IMR-90 (cell line): ENCODE measurements around the gene PLB1. TPM values are rescaled to one million over a fixed set of nuclear protein-coding genes. Genes with fewer than 3 reads are reported as not detected.

Experiments
- ATAC-seq: fragments of 200-7000 bp; cut with Tn5 transposase; 2 replicates; pipeline ENCODE4 v1.9.1; 2020; ENCODE audit warnings: low read depth, mild to moderate bottlenecking, moderate library complexity
- BruUV-seq: library from RNA; stranded (reverse); fragments of 400-500 nt; replicated peaks from 2 replicates; lab custom pipeline; 2021; lab: Mats Ljungman, UMichigan
- CTCF ChIA-PET: fragments of 300-600 bp; formaldehyde crosslinking; extraction: SDS; loops from one replicate; lab custom pipeline; 2021; ENCODE audit warnings: antibody characterized with exemption; lab: Yijun Ruan, JAX
- POLR2A ChIA-PET: fragments of 300-600 bp; sonication (Branson Sonifier 250); formaldehyde crosslinking; loops from one replicate; lab custom pipeline; 2022; ENCODE audit warnings: antibody characterized with exemption; ENCODE audit not compliant: unreplicated experiment; lab: Charles Lee
- DNase-seq: peaks from one replicate; pipeline ENCODE4 v3.0.0; 2013
- H2AFZ ChIP-seq: replicated peaks from 2 replicates; pipeline ENCODE3; 2013; ENCODE audit warnings: low read length, mild to moderate bottlenecking; ENCODE audit not compliant: poor library complexity
- H2AK5ac ChIP-seq: 2 replicates; pipeline ENCODE4 v1.6.1; 2013; ENCODE audit warnings: low read depth, low read length, inconsistent platforms
- H2AK9ac ChIP-seq: replicated peaks from 2 replicates; pipeline ENCODE3; 2013; ENCODE audit warnings: mild to moderate bottlenecking, low read depth, low read length, moderate library complexity; ENCODE audit not compliant: poor library complexity
- H2BK120ac ChIP-seq: 2 replicates; pipeline ENCODE4 v1.6.1; 2013; ENCODE audit warnings: low read depth, low read length, inconsistent platforms
- H2BK15ac ChIP-seq: 3 replicates; pipeline ENCODE4 v1.6.1; 2013; ENCODE audit warnings: low read depth, low read length, inconsistent platforms
- H2BK20ac ChIP-seq: 2 replicates; pipeline ENCODE4 v1.6.1; 2013; ENCODE audit warnings: low read depth, mild to moderate bottlenecking, inconsistent platforms, low read length, moderate library complexity
- H2BK5ac ChIP-seq: 2 replicates; pipeline ENCODE4 v1.6.1; 2013; ENCODE audit warnings: mild to moderate bottlenecking, low read depth, low read length, inconsistent platforms; ENCODE audit not compliant: poor library complexity, severe bottlenecking
- H3K14ac ChIP-seq: replicated peaks from 2 replicates; pipeline ENCODE4 v1.6.1; 2013; ENCODE audit warnings: low read depth, low read length, inconsistent platforms
- H3K18ac ChIP-seq: 2 replicates; pipeline ENCODE4 v1.6.1; 2013; ENCODE audit warnings: low read depth, low read length, control low read depth
- H3K23ac ChIP-seq: 2 replicates; pipeline ENCODE4 v1.6.1; 2013; ENCODE audit warnings: low read depth, low read length, inconsistent platforms
- H3K27ac ChIP-seq: 2 replicates; pipeline ENCODE4 v1.5.1; 2013; ENCODE audit warnings: mild to moderate bottlenecking, control low read depth, low read length; ENCODE audit not compliant: insufficient read depth
- H3K27me3 ChIP-seq: 2 replicates; pipeline ENCODE4 v1.6.1; 2013; ENCODE audit warnings: low read length; ENCODE audit not compliant: control insufficient read depth, insufficient read depth
- H3K36me3 ChIP-seq: 2 replicates; pipeline ENCODE4 v1.6.1; 2013; ENCODE audit warnings: low read length, mixed read lengths; ENCODE audit not compliant: control insufficient read depth, insufficient read depth
- H3K4ac ChIP-seq: 2 replicates; pipeline ENCODE4 v1.6.1; 2013; ENCODE audit warnings: low read depth, low read length, inconsistent platforms
- H3K4me1 ChIP-seq: 2 replicates; pipeline ENCODE4 v1.6.1; 2013; ENCODE audit warnings: low read length, mixed read lengths; ENCODE audit not compliant: control insufficient read depth, insufficient read depth
- H3K4me2 ChIP-seq: 2 replicates; pipeline ENCODE4 v1.6.1; 2013; ENCODE audit warnings: low read depth, mild to moderate bottlenecking, control low read depth, low read length, moderate library complexity
- H3K4me3 ChIP-seq: 2 replicates; pipeline ENCODE4 v1.5.1; 2013; ENCODE audit warnings: low read depth, mild to moderate bottlenecking, control low read depth, low read length, moderate library complexity; ENCODE audit not compliant: insufficient read depth
- H3K56ac ChIP-seq: 2 replicates; pipeline ENCODE4 v1.6.1; 2013; ENCODE audit warnings: low read length, inconsistent platforms; ENCODE audit not compliant: insufficient read depth; ENCODE audit errors: extremely low read depth
- H3K79me1 ChIP-seq, 2 experiments: 2 replicates each; pipeline ENCODE4 v1.6.1; 2013; ENCODE audit warnings: low read length in 2 of 2, inconsistent platforms in 1 of 2, low read depth in 1 of 2
- H3K9ac ChIP-seq: 2 replicates; pipeline ENCODE4 v1.6.1; 2013; ENCODE audit warnings: low read depth, low read length, control low read depth
- H3K9me1 ChIP-seq: 2 replicates; pipeline ENCODE4 v1.6.1; 2013; ENCODE audit warnings: low read length, inconsistent platforms; ENCODE audit not compliant: insufficient read depth
- H3K9me3 ChIP-seq: 2 replicates; pipeline ENCODE4 v1.6.1; 2013; ENCODE audit warnings: low read length; ENCODE audit not compliant: control insufficient read depth, insufficient read depth
- H4K20me1 ChIP-seq: 2 replicates; pipeline ENCODE4 v1.6.1; 2013; ENCODE audit warnings: low read length, inconsistent platforms; ENCODE audit not compliant: insufficient read depth
- H4K5ac ChIP-seq: 2 replicates; pipeline ENCODE4 v1.6.1; 2013; ENCODE audit warnings: mild to moderate bottlenecking, low read depth, low read length, control low read depth
- H4K8ac ChIP-seq, 2 experiments: 2 replicates each; pipeline ENCODE4 v1.6.1; 2013; ENCODE audit warnings: low read depth in 2 of 2, low read length in 2 of 2, control low read depth in 1 of 2, inconsistent platforms in 1 of 2
- H4K91ac ChIP-seq: 2 replicates; pipeline ENCODE4 v1.6.1; 2013; ENCODE audit warnings: low read depth, low read length, inconsistent platforms; ENCODE audit not compliant: insufficient read depth
- BHLHE40 ChIP-seq: fragments of 150-350 bp; IDR thresholded peaks from 2 replicates; pipeline ENCODE4 v1.6.1; 2016; ENCODE audit warnings: mild to moderate bottlenecking, low read depth, low read length
- CEBPB ChIP-seq: IDR thresholded peaks from 2 replicates; pipeline ENCODE4 v1.6.1; 2012; ENCODE audit warnings: low read depth, low read length, improper control_type of control experiment
- CHD1 ChIP-seq: IDR thresholded peaks from 2 replicates; pipeline ENCODE4 v1.6.1; 2012; ENCODE audit warnings: low read depth, low read length, improper control_type of control experiment
- CTCF ChIP-seq: conservative IDR thresholded peaks from 2 replicates; pipeline ENCODE4 v1.5.1; 2012; ENCODE audit warnings: mild to moderate bottlenecking, low read depth, low read length, improper control_type of control experiment
- FOS ChIP-seq: fragments of 150-350 bp; IDR thresholded peaks from 2 replicates; pipeline ENCODE4 v1.6.1; 2016; ENCODE audit warnings: low read depth, low read length
- MAFK ChIP-seq: IDR thresholded peaks from 2 replicates; pipeline ENCODE4 v1.6.1; 2012; ENCODE audit warnings: low read depth, low read length, improper control_type of control experiment
- MXI1 ChIP-seq: IDR thresholded peaks from 2 replicates; pipeline ENCODE4 v1.6.1; 2012; ENCODE audit warnings: low read depth, mild to moderate bottlenecking, low read length, moderate library complexity, borderline replicate concordance
- RAD21 ChIP-seq: IDR thresholded peaks from 2 replicates; pipeline ENCODE4 v1.6.1; 2012; ENCODE audit warnings: low read length, improper control_type of control experiment
- RCOR1 ChIP-seq: IDR thresholded peaks from 2 replicates; pipeline ENCODE4 v1.6.1; 2012; ENCODE audit warnings: mild to moderate bottlenecking, low read length, improper control_type of control experiment; ENCODE audit not compliant: insufficient replicate concordance
- RFX5 ChIP-seq: IDR thresholded peaks from 2 replicates; pipeline ENCODE4 v1.8.0; 2012; ENCODE audit warnings: low read depth, mild to moderate bottlenecking, low read length, moderate library complexity
- SMC3 ChIP-seq: fragments of 150-350 bp; IDR thresholded peaks from 2 replicates; pipeline ENCODE4 v1.6.1; 2016; ENCODE audit warnings: low read depth, mild to moderate bottlenecking, antibody characterized with exemption, low read length, moderate library complexity
- USF2 ChIP-seq: fragments of 150-350 bp; IDR thresholded peaks from 2 replicates; pipeline ENCODE4 v1.6.1; 2017; ENCODE audit warnings: mild to moderate bottlenecking, antibody characterized with exemption, low read length, low read depth
- WGBS, 2 experiments: methylation state at CpG; one replicate each; pipeline versions ENCODE4 v1.1.5 to v1.1.7; 2013; ENCODE audit warnings: missing lambda C conversion rate in 2 of 2; ENCODE audit not compliant: insufficient read length in 1 of 2; ENCODE audit errors: extremely low coverage in 2 of 2; 5-methylcytosine and 5-hydroxymethylcytosine counted together
- dilution Hi-C: fragments of 300-500 bp; cut with HindIII; formaldehyde crosslinking; loops from one replicate; pipeline ENCODE4 v1.14.3; 2018; ENCODE audit warnings: low sequenced_read_pairs; ENCODE audit not compliant: unreplicated experiment
- in situ Hi-C: fragments of 300-500 bp; cut with MboI; formaldehyde crosslinking; loops from 3 replicates; pipeline ENCODE4 v1.14.3; 2019; ENCODE audit warnings: low sequenced_read_pairs, inconsistent platforms, mixed read lengths
- intact Hi-C: fragments of 100-400 bp; cut with micrococcal nuclease; formaldehyde crosslinking; loops from 2 replicates; pipeline ENCODE4 v1.10.0; 2022
- polyA plus RNA-seq, 3 experiments: library from polyadenylated mRNA; depleted of rRNA; stranded (reverse); fragments of >200 nt; gene quantifications; 2 replicates each; pipeline ENCODE4 v1.2.3, GENCODE V29; 2012; ENCODE audit warnings: low replicate concordance in 1 of 3
- total RNA-seq: library from RNA; depleted of rRNA; stranded (reverse); fragments of >200 nt; gene quantifications from 2 replicates; pipeline ENCODE4 v1.2.3, GENCODE V29; 2012
- TF ChIP-seq, protein P1 (sequence below): fragments of 150-350 bp; IDR thresholded peaks from 2 replicates; pipeline ENCODE4 v1.6.1; 2016; ENCODE audit warnings: low read depth, mild to moderate bottlenecking, low read length, moderate library complexity, borderline replicate concordance

Gene PLB1
- total and polyA plus RNA-seq, 2 of the 4 experiments (the other 2 are of a cell fraction), result 0.74 to 0.90 TPM

DNA sequence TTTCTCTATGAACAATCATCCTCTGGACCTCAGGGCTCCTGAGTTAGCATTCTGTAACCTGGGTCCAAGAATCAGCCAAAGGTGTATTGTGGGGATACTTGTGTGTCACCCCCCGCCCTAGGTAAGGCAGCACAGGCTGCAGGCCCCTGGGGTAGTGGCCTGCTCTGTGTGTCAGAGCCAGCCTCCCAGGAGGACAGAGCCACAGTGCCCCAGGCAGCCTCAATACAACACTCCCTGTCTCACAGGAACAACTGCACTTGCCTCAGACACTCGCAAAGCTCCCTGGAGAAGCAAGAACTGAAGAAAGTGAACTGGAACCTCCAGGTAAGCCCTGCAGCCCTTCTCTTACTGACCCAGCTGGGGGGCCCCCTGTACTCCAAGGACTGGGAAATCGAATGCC is 134.5 kb downstream of the PLB1 start:
- H3K27ac ChIP-seq, result no peak overlapping the region
- no peak overlapping the region for H3K56ac ChIP-seq
- H3K4me3 ChIP-seq, result no peak overlapping the region
- in situ Hi-C loops, result no loop called here
- DNase-seq, result no peak
- no TSS peak for BruUV-seq
- WGBS, 2 experiments, result no CpG with 5 or more reads among the region's 3 CpGs
- intact Hi-C loops, result no loop called here
- H3K14ac ChIP-seq, result no peak overlapping the region
- no peak overlapping the region for H2AK5ac ChIP-seq
- no peak overlapping the region for H2BK120ac ChIP-seq
- no peak overlapping the region for H2BK20ac ChIP-seq
- no peak for ATAC-seq
- H3K23ac ChIP-seq, result no peak overlapping the region
- H3K18ac ChIP-seq, result no peak overlapping the region
- dilution Hi-C loops, result no loop called here
- no peak overlapping the region for H2AK9ac ChIP-seq
- H3K4me2 ChIP-seq, result no peak overlapping the region
- no peak overlapping the region for H3K9ac ChIP-seq
- no peak for TF ChIP-seq FOS
- TF ChIP-seq, protein P1, sequence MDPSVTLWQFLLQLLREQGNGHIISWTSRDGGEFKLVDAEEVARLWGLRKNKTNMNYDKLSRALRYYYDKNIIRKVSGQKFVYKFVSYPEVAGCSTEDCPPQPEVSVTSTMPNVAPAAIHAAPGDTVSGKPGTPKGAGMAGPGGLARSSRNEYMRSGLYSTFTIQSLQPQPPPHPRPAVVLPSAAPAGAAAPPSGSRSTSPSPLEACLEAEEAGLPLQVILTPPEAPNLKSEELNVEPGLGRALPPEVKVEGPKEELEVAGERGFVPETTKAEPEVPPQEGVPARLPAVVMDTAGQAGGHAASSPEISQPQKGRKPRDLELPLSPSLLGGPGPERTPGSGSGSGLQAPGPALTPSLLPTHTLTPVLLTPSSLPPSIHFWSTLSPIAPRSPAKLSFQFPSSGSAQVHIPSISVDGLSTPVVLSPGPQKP, result no peak
- no peak for TF ChIP-seq SMC3
- no peak for TF ChIP-seq MAFK
- TF ChIP-seq RAD21, result no peak
- no peak for TF ChIP-seq CEBPB
- no peak for TF ChIP-seq BHLHE40
- no peak for TF ChIP-seq MXI1
- no peak for TF ChIP-seq USF2
- TF ChIP-seq RFX5, result no peak
- TF ChIP-seq CHD1, result no peak
- TF ChIP-seq RCOR1, result no peak
- no peak for TF ChIP-seq CTCF
- no peak overlapping the region for H4K8ac ChIP-seq
- H3K4me1 ChIP-seq, result peaks cover 25% of the 10 kb centered on the region
- ChIA-PET POLR2A (no interaction called here), CTCF (no interaction called here)
- H4K5ac ChIP-seq, result no peak overlapping the region
- H2BK15ac ChIP-seq, result no peak overlapping the region
- no peaks in the 10 kb centered on the region for H3K27me3 ChIP-seq
- peaks cover 30% of the 10 kb centered on the region for H3K9me1 ChIP-seq
- H4K20me1 ChIP-seq, result no peaks in the 10 kb centered on the region
- H3K79me1 ChIP-seq, result no peaks in the 10 kb centered on the region
- no peak overlapping the region for H2BK5ac ChIP-seq
- no peak overlapping the region for H4K91ac ChIP-seq
- H3K36me3 ChIP-seq, result no peaks in the 10 kb centered on the region
- no peaks in the 10 kb centered on the region for H3K9me3 ChIP-seq
- no peak overlapping the region for H3K4ac ChIP-seq
- peak overlapping the region; percentile 36 for H2AFZ ChIP-seq
